H1 (cell line): ENCODE data around the gene UBA3. TPM values are rescaled to one million over a fixed set of nuclear protein-coding genes. Genes with fewer than 3 reads are reported as not detected.

Experiments used
- CTCF ChIA-PET: fragments of 300-600 bp; sonication (Branson Sonifier 250); formaldehyde crosslinking; loops from one replicate; lab custom pipeline; 2021; ENCODE audit not compliant: partially characterized antibody; lab: Charles Lee
- POLR2A ChIA-PET: fragments of 300-600 bp; sonication (Branson Sonifier 250); formaldehyde crosslinking; loops from one replicate; lab custom pipeline; 2021; ENCODE audit warnings: inconsistent platforms; ENCODE audit not compliant: partially characterized antibody; lab: Charles Lee
- DNase-seq, 2 experiments: peaks; one replicate each; pipeline versions ENCODE4 v3.0.0 to v3.0.0-alpha.2; 2010 to 2022; ENCODE audit warnings: low spot score in 2 of 2, low read depth in 1 of 2, mixed read lengths in 1 of 2
- FAIRE-seq: peaks from 2 replicates; lab custom pipeline; 2011; peaks lifted over from hg19 to GRCh38; lab: Jason Lieb, UNC
- H2AFZ ChIP-seq: 2 replicates; pipeline ENCODE4 v1.8.1; 2012; ENCODE audit warnings: low read length, inconsistent platforms
- H2AK5ac ChIP-seq: 2 replicates; pipeline ENCODE4 v1.6.1; 2013; ENCODE audit warnings: low read depth, low read length
- H2BK120ac ChIP-seq: replicated peaks from 2 replicates; pipeline ENCODE3; 2013; ENCODE audit warnings: low read depth, low read length, inconsistent platforms
- H2BK12ac ChIP-seq: 2 replicates; pipeline ENCODE4 v1.6.1; 2013; ENCODE audit warnings: low read depth, low read length
- H2BK15ac ChIP-seq: 2 replicates; pipeline ENCODE4 v1.6.1; 2013; ENCODE audit warnings: low read length
- H2BK20ac ChIP-seq: 2 replicates; pipeline ENCODE4 v1.6.1; 2013; ENCODE audit warnings: low read length
- H2BK5ac ChIP-seq: 2 replicates; pipeline ENCODE4 v1.6.1; 2013; ENCODE audit warnings: low read depth, low read length
- H3K14ac ChIP-seq: 2 replicates; pipeline ENCODE4 v1.6.1; 2013; ENCODE audit warnings: inconsistent platforms; ENCODE audit not compliant: insufficient read length
- H3K18ac ChIP-seq: 2 replicates; pipeline ENCODE4 v1.6.1; 2013; ENCODE audit warnings: low read length; ENCODE audit errors: extremely low read depth
- H3K23ac ChIP-seq: 2 replicates; pipeline ENCODE4 v1.6.1; 2013; ENCODE audit warnings: inconsistent platforms; ENCODE audit not compliant: insufficient read length
- H3K23me2 ChIP-seq: 2 replicates; pipeline ENCODE4 v1.6.1; 2013; ENCODE audit warnings: low read depth, low read length
- H3K27ac ChIP-seq: 2 replicates; pipeline ENCODE4 v1.6.1; 2011; ENCODE audit warnings: low read depth, low read length, inconsistent platforms
- H3K27me3 ChIP-seq, 4 experiments: replicated peaks in 1 of 4; 1 replicate in 1 of 4; 2 replicates in 3 of 4; pipeline versions ENCODE4 v1.6.1 to v1.8.1; 2011 to 2013; ENCODE audit warnings: low read length in 3 of 4, mild to moderate bottlenecking in 3 of 4, inconsistent platforms in 2 of 4, mixed read lengths in 2 of 4, moderate library complexity in 1 of 4; ENCODE audit not compliant: control insufficient read depth in 3 of 4, insufficient read depth in 3 of 4; ENCODE audit errors: extremely low read depth in 1 of 4
- H3K36me3 ChIP-seq, 4 experiments: 2 replicates each; pipeline versions ENCODE4 v1.6.1 to v1.8.1; 2011 to 2013; ENCODE audit warnings: mild to moderate bottlenecking in 4 of 4, low read length in 3 of 4, moderate library complexity in 2 of 4, control low read depth in 1 of 4, inconsistent platforms in 1 of 4; ENCODE audit not compliant: insufficient read depth in 4 of 4, control insufficient read depth in 2 of 4
- H3K4ac ChIP-seq: replicated peaks from 2 replicates; pipeline ENCODE3; 2013; ENCODE audit warnings: low read length, low read depth, mixed read lengths, inconsistent platforms; ENCODE audit not compliant: insufficient read length
- H3K4me1 ChIP-seq, 4 experiments: replicated peaks in 1 of 4; 1 replicate in 1 of 4; 2 replicates in 3 of 4; pipeline versions ENCODE4 v1.6.1 to v1.8.1; 2011 to 2013; ENCODE audit warnings: low read length in 3 of 4, inconsistent platforms in 2 of 4, mixed read lengths in 1 of 4; ENCODE audit not compliant: insufficient read depth in 4 of 4, control insufficient read depth in 3 of 4
- H3K4me2 ChIP-seq, 2 experiments: 2 replicates each; pipeline versions ENCODE4 v1.6.1 to v1.8.1; 2011 to 2013; ENCODE audit warnings: low read depth in 2 of 2, low read length in 2 of 2, control low read depth in 1 of 2, inconsistent platforms in 1 of 2, mild to moderate bottlenecking in 1 of 2; ENCODE audit not compliant: insufficient read depth in 1 of 2
- H3K4me3 ChIP-seq, 4 experiments: fragments of 200-600, 300-600 bp in 1 of 4; sonication (generic), shearing (Covaris generic), sonication (Bioruptor Twin) in 1 of 4; 2 replicates each; pipeline versions ENCODE4 v1.5.1 to v1.8.1; 2011 to 2016; ENCODE audit warnings: low read length in 4 of 4, low read depth in 3 of 4, control low read depth in 2 of 4, inconsistent platforms in 2 of 4, mild to moderate bottlenecking in 2 of 4, mixed read lengths in 1 of 4, moderate library complexity in 1 of 4; ENCODE audit not compliant: insufficient read depth in 2 of 4; ENCODE audit errors: extremely low read depth in 1 of 4
- H3K56ac ChIP-seq: replicated peaks from 2 replicates; pipeline ENCODE3; 2013; ENCODE audit warnings: low read depth, mild to moderate bottlenecking, mixed read lengths, low read length, inconsistent platforms; ENCODE audit not compliant: insufficient read length
- H3K79me1 ChIP-seq: 2 replicates; pipeline ENCODE4 v1.6.1; 2013; ENCODE audit warnings: low read depth, low read length, control low read depth
- H3K79me2 ChIP-seq, 2 experiments: 2 replicates each; pipeline versions ENCODE4 v1.6.1 to v1.8.1; 2012 to 2013; ENCODE audit warnings: low read length in 2 of 2, mild to moderate bottlenecking in 2 of 2, inconsistent platforms in 1 of 2; ENCODE audit not compliant: insufficient read depth in 2 of 2, control insufficient read depth in 1 of 2
- H3K9ac ChIP-seq, 4 experiments: replicated peaks in 1 of 4; 1 replicate in 1 of 4; 2 replicates in 3 of 4; pipeline versions ENCODE4 v1.6.1 to v1.8.1; 2011 to 2013; ENCODE audit warnings: low read depth in 3 of 4, low read length in 3 of 4, control low read depth in 2 of 4, mild to moderate bottlenecking in 2 of 4, moderate library complexity in 2 of 4, inconsistent platforms in 1 of 4; ENCODE audit errors: extremely low read depth in 1 of 4
- H3K9me3 ChIP-seq, 2 experiments: 2 replicates each; pipeline versions ENCODE4 v1.6.1 to v1.8.1; 2012 to 2013; ENCODE audit warnings: mild to moderate bottlenecking in 2 of 2, moderate library complexity in 2 of 2, control low read depth in 1 of 2, inconsistent platforms in 1 of 2, low read depth in 1 of 2, low read length in 1 of 2, mixed read lengths in 1 of 2; ENCODE audit not compliant: insufficient read depth in 2 of 2
- H4K20me1 ChIP-seq, 2 experiments: replicated peaks in 1 of 2; 2 replicates each; pipeline versions ENCODE3 to v1.8.1; 2011 to 2013; ENCODE audit warnings: inconsistent platforms in 2 of 2, low read length in 2 of 2, mild to moderate bottlenecking in 1 of 2; ENCODE audit not compliant: insufficient read depth in 2 of 2, control insufficient read depth in 1 of 2
- H4K5ac ChIP-seq: 2 replicates; pipeline ENCODE4 v1.6.1; 2013; ENCODE audit warnings: low read length, low read depth, mixed read lengths, inconsistent platforms; ENCODE audit not compliant: insufficient read length
- H4K8ac ChIP-seq: 2 replicates; pipeline ENCODE4 v1.8.0; 2013; ENCODE audit warnings: mild to moderate bottlenecking, moderate library complexity, low read length, inconsistent platforms; ENCODE audit not compliant: insufficient read depth; ENCODE audit errors: extremely low read depth
- H4K91ac ChIP-seq: replicated peaks from 2 replicates; pipeline ENCODE3; 2013; ENCODE audit warnings: low read length, mixed read lengths, inconsistent platforms; ENCODE audit not compliant: insufficient read length
- CTCF ChIP-seq, 3 experiments: IDR thresholded peaks; 1 replicate in 2 of 3; 2 replicates in 1 of 3; pipeline versions ENCODE4 v1.5.1 to v1.6.1; 2011; ENCODE audit warnings: low read length in 3 of 3, mild to moderate bottlenecking in 3 of 3, inconsistent platforms in 2 of 3, low read depth in 1 of 3, moderate library complexity in 1 of 3; ENCODE audit not compliant: insufficient read depth in 1 of 3; ENCODE audit errors: control extremely low read depth in 1 of 3
- E2F6 ChIP-seq: IDR thresholded peaks from 2 replicates; pipeline ENCODE4 v1.6.1; 2012; ENCODE audit warnings: inconsistent platforms
- GABPA ChIP-seq: IDR thresholded peaks from 2 replicates; pipeline ENCODE4 v1.6.1; 2011; ENCODE audit warnings: mild to moderate bottlenecking, low read length, moderate library complexity, borderline replicate concordance; ENCODE audit not compliant: insufficient read depth
- SP1 ChIP-seq: IDR thresholded peaks from 2 replicates; pipeline ENCODE4 v1.6.1; 2011; ENCODE audit warnings: low read depth, low read length
- ZNF274 ChIP-seq: IDR thresholded peaks from 2 replicates; pipeline ENCODE4 v1.7.0; 2012; ENCODE audit warnings: low read length, borderline replicate concordance; ENCODE audit errors: extremely low read depth
- WGBS, 2 experiments: shearing (Covaris generic) in 1 of 2; methylation state at CpG; one replicate each; pipeline versions ENCODE4 v1.1.6 to v1.1.7; 2013 to 2015; ENCODE audit warnings: low lambda C conversion rate in 2 of 2, mixed read lengths in 2 of 2, inconsistent platforms in 1 of 2, low coverage in 1 of 2, missing lambda C conversion rate in 1 of 2; ENCODE audit not compliant: insufficient replicate concordance in 2 of 2, insufficient coverage in 1 of 2, insufficient read length in 1 of 2; ENCODE audit errors: extremely low coverage in 1 of 2, missing lambda C conversion rate in 1 of 2; 5-methylcytosine and 5-hydroxymethylcytosine counted together
- polyA plus RNA-seq, 7 experiments: library from polyadenylated mRNA; depleted of rRNA in 3 of 7; stranded (reverse) in 5 of 7; unstranded in 2 of 7; fragments of >200 nt in 5 of 7; fragments of 200-250 nt in 2 of 7; gene quantifications; 1 replicate in 5 of 7; 2 replicates in 1 of 7; 4 replicates in 1 of 7; pipeline versions ENCODE4 v1.2.1 to v1.2.3, GENCODE V29; 2011 to 2013; ENCODE audit warnings: missing spikeins in 2 of 7, mixed read lengths in 2 of 7
- total RNA-seq: library from RNA; stranded (reverse); fragmentation: NEBNext Ultra II Directional; extraction: Animal tissue kit (Norgen Biotek cat#: 25700); gene quantifications from 2 replicates; pipeline ENCODE4 v1.2.1, GENCODE V29; 2021
- TF ChIP-seq, protein P1 (sequence below): IDR thresholded peaks from 2 replicates; pipeline ENCODE4 v1.6.1; 2012; ENCODE audit warnings: low read length, inconsistent platforms

UBA3 gene
- total and polyA plus RNA-seq, 2 of the 8 experiments (the other 6 are each of a cell fraction or from before 2014, with no cell fraction given), result 40.8 to 97.8 TPM

- TF ChIP-seq CTCF (IDR thresholded peaks at IDR 0.05; ENCODE audit: control extremely low read depth in 1 of 3, insufficient read depth in 1 of 3, low read depth in 1 of 3, low read length in 3 of 3) (no peak), E2F6 (no peak), SP1 (no peak), GABPA (no peak), ZNF274 (no peak)
- TF ChIP-seq, protein P1, sequence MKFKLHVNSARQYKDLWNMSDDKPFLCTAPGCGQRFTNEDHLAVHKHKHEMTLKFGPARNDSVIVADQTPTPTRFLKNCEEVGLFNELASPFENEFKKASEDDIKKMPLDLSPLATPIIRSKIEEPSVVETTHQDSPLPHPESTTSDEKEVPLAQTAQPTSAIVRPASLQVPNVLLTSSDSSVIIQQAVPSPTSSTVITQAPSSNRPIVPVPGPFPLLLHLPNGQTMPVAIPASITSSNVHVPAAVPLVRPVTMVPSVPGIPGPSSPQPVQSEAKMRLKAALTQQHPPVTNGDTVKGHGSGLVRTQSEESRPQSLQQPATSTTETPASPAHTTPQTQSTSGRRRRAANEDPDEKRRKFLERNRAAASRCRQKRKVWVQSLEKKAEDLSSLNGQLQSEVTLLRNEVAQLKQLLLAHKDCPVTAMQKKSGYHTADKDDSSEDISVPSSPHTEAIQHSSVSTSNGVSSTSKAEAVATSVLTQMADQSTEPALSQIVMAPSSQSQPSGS, result no peak
- H3K56ac ChIP-seq, result no peak overlapping the region
- H2AFZ ChIP-seq, result no peak overlapping the region
- no peak overlapping the region for H2AK5ac ChIP-seq
- ChIA-PET POLR2A (no interaction called here), CTCF (no interaction called here)
- H2BK15ac ChIP-seq, result no peak overlapping the region
- no peak overlapping the region for H4K91ac ChIP-seq
- no peaks in the 10 kb centered on the region for H3K27me3 ChIP-seq
- H2BK12ac ChIP-seq, result no peak overlapping the region
- H3K9me3 ChIP-seq, result no peaks in the 10 kb centered on the region
- peaks cover 0 to 4% (median 1%) of the 10 kb centered on the region in 4 experiments; a peak in 2 of 7 replicates for H3K4me1 ChIP-seq
- no peak overlapping the region for H3K4me2 ChIP-seq
- H2BK5ac ChIP-seq, result no peak overlapping the region
- H2BK20ac ChIP-seq, result no peak overlapping the region
- WGBS, 2 experiments, result 83% methylated on average over 2 of the region's 2 CpGs; no CpG with 5 or more reads in 1 of the 2 experiments
- H3K27ac ChIP-seq, result no peak overlapping the region
- peaks cover 7% of the 10 kb centered on the region for H3K23me2 ChIP-seq
- no peak overlapping the region for H3K9ac ChIP-seq
- H3K23ac ChIP-seq, result no peak overlapping the region
- H3K36me3 ChIP-seq, result peaks cover 3 to 24% (median 7%) of the 10 kb centered on the region in 4 experiments; a peak in 6 of 8 replicates
- peaks cover 0 to 22% of the 10 kb centered on the region in 2 experiments; a peak in 2 of 4 replicates for H3K79me2 ChIP-seq
- H3K4me3 ChIP-seq, result no peak overlapping the region
- H4K8ac ChIP-seq, result no peak overlapping the region
- DNase-seq (no peak), FAIRE-seq (no peak)
- H4K20me1 ChIP-seq, result no peaks in the 10 kb centered on the region
- H2BK120ac ChIP-seq, result no peak overlapping the region
- H4K5ac ChIP-seq, result no peak overlapping the region
- no peak overlapping the region for H3K4ac ChIP-seq
- H3K14ac ChIP-seq, result no peak overlapping the region
- no peak overlapping the region for H3K18ac ChIP-seq
- H3K79me1 ChIP-seq, result no peaks in the 10 kb centered on the region
These were observed 31.2 kb downstream of the UBA3 start for GRCh38 chr3:69048990-69049389.
